ENCODE measurements around the gene KDM8.
"Not testable (repeated sequence)": the region's sequence is repeated elsewhere in the genome, so short reads cannot be mapped to it uniquely, and the experiment has no call there.

KDM8 gene

GRCh38 chr16:27245276-27246172 is 42.2 kb downstream of the KDM8 start:
- Histone ChIP-seq H3K4me1 (ENCODE audit: control insufficient read depth, insufficient read depth, low read length) (0 out of 2 replicates have a peak, but pooled peaks cover 2% of the 10 kb centered on the region), H3K27ac (ENCODE audit: extremely low read depth, low read depth, low read length) (no peak overlapping the region), H3K36me3 (ENCODE audit: control insufficient read depth in 2 of 2, insufficient read depth in 1 of 2, low read length in 2 of 2) (no peaks in the 10 kb centered on the region), H3K9me3 (ENCODE audit: control insufficient read depth, insufficient read depth, low read depth, low read length) (no peaks in the 10 kb centered on the region), H3K4me3 (ENCODE audit: low read depth, low read length) (no peak overlapping the region)
- CTCF ChIA-PET: interaction anchor here (0.6 to 4.1 kb wide), 2 partner anchors 11 to 74 kb away, joined by 3 to 23 read pairs; no protein-coding TSS in a partner anchor
- no peak for TF ChIP-seq ZNF274 (IDR thresholded peaks at IDR 0.05; ENCODE audit: low read length)
- TF ChIP-seq ZNF274 (tag by site-specific recombination; IDR thresholded peaks at IDR 0.05; ENCODE audit: borderline replicate concordance): no peak
- TF ChIP-seq ZNF416 (tag by site-specific recombination; IDR thresholded peaks at IDR 0.05): no peak
- no peak for TF ChIP-seq GFI1B (tag by site-specific recombination; IDR thresholded peaks at IDR 0.05)
- TF ChIP-seq ZNF148 (tag by site-specific recombination; IDR thresholded peaks at IDR 0.05; ENCODE audit: borderline replicate concordance): no peak
- TF ChIP-seq ZNF10 (tag by site-specific recombination; IDR thresholded peaks at IDR 0.05): no peak
- no peak for TF ChIP-seq KLF9 (tag by site-specific recombination; IDR thresholded peaks at IDR 0.05; ENCODE audit: low read depth)
- TF ChIP-seq ZNF138 (tag by site-specific recombination; IDR thresholded peaks at IDR 0.05; ENCODE audit: borderline replicate concordance): no peak
- TF ChIP-seq ZNF600 (tag by site-specific recombination; IDR thresholded peaks at IDR 0.05): no peak
- TF ChIP-seq ZNF510 (tag by site-specific recombination; IDR thresholded peaks at IDR 0.05; ENCODE audit: insufficient replicate concordance): no peak
- TF ChIP-seq, protein P1, sequence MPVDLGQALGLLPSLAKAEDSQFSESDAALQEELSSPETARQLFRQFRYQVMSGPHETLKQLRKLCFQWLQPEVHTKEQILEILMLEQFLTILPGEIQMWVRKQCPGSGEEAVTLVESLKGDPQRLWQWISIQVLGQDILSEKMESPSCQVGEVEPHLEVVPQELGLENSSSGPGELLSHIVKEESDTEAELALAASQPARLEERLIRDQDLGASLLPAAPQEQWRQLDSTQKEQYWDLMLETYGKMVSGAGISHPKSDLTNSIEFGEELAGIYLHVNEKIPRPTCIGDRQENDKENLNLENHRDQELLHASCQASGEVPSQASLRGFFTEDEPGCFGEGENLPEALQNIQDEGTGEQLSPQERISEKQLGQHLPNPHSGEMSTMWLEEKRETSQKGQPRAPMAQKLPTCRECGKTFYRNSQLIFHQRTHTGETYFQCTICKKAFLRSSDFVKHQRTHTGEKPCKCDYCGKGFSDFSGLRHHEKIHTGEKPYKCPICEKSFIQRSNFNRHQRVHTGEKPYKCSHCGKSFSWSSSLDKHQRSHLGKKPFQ (tag by site-specific recombination; IDR thresholded peaks at IDR 0.05): no peak
- POLR2A ChIA-PET: no interaction called here

DNA sequence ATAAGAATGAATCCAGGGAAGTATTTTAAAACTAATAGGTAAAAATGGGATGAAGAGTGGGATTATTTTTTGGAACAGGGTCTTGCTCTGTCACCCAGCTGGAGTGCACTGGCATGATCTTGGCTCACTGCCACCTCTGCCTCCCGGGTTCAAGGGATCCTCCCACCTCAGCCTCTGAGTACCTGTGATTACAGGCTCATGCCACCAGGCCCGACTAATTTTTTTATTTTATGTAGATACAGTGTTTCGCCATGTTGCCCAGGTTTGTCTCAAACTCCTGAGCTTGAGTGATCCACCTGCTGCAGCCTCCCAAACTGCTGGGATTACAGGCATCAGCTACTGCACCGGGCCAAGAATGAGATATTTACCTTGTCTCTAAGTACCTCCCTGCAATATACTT is 43.1 kb downstream of the KDM8 start:
- ChIA-PET CTCF (interaction anchor here (4.1 kb wide), 1 partner anchor 12 kb away, joined by 23 read pairs; no protein-coding TSS in a partner anchor), POLR2A (no interaction called here)
- no peak overlapping the region for H3K4me3 ChIP-seq (ENCODE audit: low read depth, low read length)
- 0 out of 2 replicates have a peak, but pooled peaks cover 2% of the 10 kb centered on the region for H3K4me1 ChIP-seq (ENCODE audit: control insufficient read depth, insufficient read depth, low read length)
- H3K9me3 ChIP-seq (ENCODE audit: control insufficient read depth, insufficient read depth, low read depth, low read length): no peaks in the 10 kb centered on the region
- no peak overlapping the region for H3K27ac ChIP-seq (ENCODE audit: extremely low read depth, low read depth, low read length)
- no peak for TF ChIP-seq ZNF292 (tag by site-specific recombination; IDR thresholded peaks at IDR 0.05; ENCODE audit: borderline replicate concordance, low read depth)
- H3K36me3 ChIP-seq (ENCODE audit: control insufficient read depth in 2 of 2, insufficient read depth in 1 of 2, low read length in 2 of 2): no peaks in the 10 kb centered on the region

- H3K36me3 ChIP-seq (ENCODE audit: control insufficient read depth in 2 of 2, insufficient read depth in 1 of 2, low read length in 2 of 2); H3K9me3 ChIP-seq (ENCODE audit: control insufficient read depth, insufficient read depth, low read depth, low read length); POLR2A ChIA-PET; H3K4me3 ChIP-seq (ENCODE audit: low read depth, low read length); H3K27ac ChIP-seq (ENCODE audit: extremely low read depth, low read depth, low read length); H3K4me1 ChIP-seq (ENCODE audit: control insufficient read depth, insufficient read depth, low read length); CTCF ChIA-PET: not testable (repeated sequence)
These were observed 43.8 kb downstream of the KDM8 start for GRCh38 chr16:27247076-27247475.

- ChIA-PET POLR2A (interaction anchor here (0.6 kb wide), 1 partner anchor 42 kb away, joined by 3 read pairs; no protein-coding TSS in a partner anchor), CTCF (no interaction called here)
- Histone ChIP-seq H3K36me3 (ENCODE audit: control insufficient read depth in 2 of 2, insufficient read depth in 1 of 2, low read length in 2 of 2) (no peaks in the 10 kb centered on the region; a peak in 1 of 3 replicates), H3K4me3 (ENCODE audit: low read depth, low read length) (no peak overlapping the region), H3K9me3 (ENCODE audit: control insufficient read depth, insufficient read depth, low read depth, low read length) (no peaks in the 10 kb centered on the region), H3K4me1 (ENCODE audit: control insufficient read depth, insufficient read depth, low read length) (no peaks in the 10 kb centered on the region), H3K27ac (ENCODE audit: extremely low read depth, low read depth, low read length) (no peak overlapping the region)
- TF ChIP-seq KLF9 (tag by site-specific recombination; IDR thresholded peaks at IDR 0.05; ENCODE audit: low read depth) (no peak), ZNF623 (tag by site-specific recombination; IDR thresholded peaks at IDR 0.05) (no peak), ZNF48 (tag by site-specific recombination; IDR thresholded peaks at IDR 0.05) (no peak), ZNF530 (tag by site-specific recombination; IDR thresholded peaks at IDR 0.05; ENCODE audit: low read depth) (no peak), ZNF596 (tag by site-specific recombination; IDR thresholded peaks at IDR 0.05) (no peak), ZNF785 (tag by site-specific recombination; IDR thresholded peaks at IDR 0.05) (no peak), ZNF248 (tag by site-specific recombination; IDR thresholded peaks at IDR 0.05) (no peak), ZNF23 (tag by site-specific recombination; IDR thresholded peaks at IDR 0.05; ENCODE audit: borderline replicate concordance) (no peak), ZNF658 (tag by site-specific recombination; IDR thresholded peaks at IDR 0.05) (no peak)
- TF ChIP-seq, protein P2, sequence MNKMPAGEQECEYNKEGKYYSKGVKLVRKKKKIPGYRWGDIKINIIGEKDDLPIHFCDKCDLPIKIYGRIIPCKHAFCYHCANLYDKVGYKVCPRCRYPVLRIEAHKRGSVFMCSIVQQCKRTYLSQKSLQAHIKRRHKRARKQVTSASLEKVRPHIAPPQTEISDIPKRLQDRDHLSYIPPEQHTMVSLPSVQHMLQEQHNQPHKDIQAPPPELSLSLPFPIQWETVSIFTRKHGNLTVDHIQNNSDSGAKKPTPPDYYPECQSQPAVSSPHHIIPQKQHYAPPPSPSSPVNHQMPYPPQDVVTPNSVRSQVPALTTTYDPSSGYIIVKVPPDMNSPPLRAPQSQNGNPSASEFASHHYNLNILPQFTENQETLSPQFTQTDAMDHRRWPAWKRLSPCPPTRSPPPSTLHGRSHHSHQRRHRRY (tag by site-specific recombination; IDR thresholded peaks at IDR 0.05): no peak
These were observed 44.7 kb downstream of the KDM8 start for GRCh38 chr16:27248036-27248435.
